H1 (cell line): Measurements from ENCODE around the gene SMG5. TPM values are rescaled to one million over a fixed set of nuclear protein-coding genes. Genes with fewer than 3 reads are reported as not detected.

Source experiments
- CHD2 ChIP-seq: IDR thresholded peaks from 2 replicates; pipeline ENCODE4 v1.6.1; 2012; ENCODE audit warnings: low read length, improper control_type of control experiment
- CHD7 ChIP-seq: fragments of 300-600 bp; sonication (generic); IDR thresholded peaks from 2 replicates; pipeline ENCODE4 v1.7.1; 2012; ENCODE audit warnings: low read length, moderate library complexity, mild to moderate bottlenecking, inconsistent platforms; ENCODE audit not compliant: insufficient replicate concordance
- EGR1 ChIP-seq: IDR thresholded peaks from 2 replicates; pipeline ENCODE4 v1.6.1; 2011; ENCODE audit warnings: low read depth, low read length, borderline replicate concordance
- KDM4A ChIP-seq: IDR thresholded peaks from one replicate; pipeline ENCODE4 v1.7.1; 2012; ENCODE audit warnings: low read depth, mild to moderate bottlenecking, moderate library complexity, low read length, inconsistent platforms; ENCODE audit not compliant: severe bottlenecking
- MAFK ChIP-seq: IDR thresholded peaks from 2 replicates; pipeline ENCODE4 v1.6.1; 2012; ENCODE audit warnings: low read depth, mild to moderate bottlenecking, improper control_type of control experiment, low read length
- PHF8 ChIP-seq: fragments of 200-600 bp; sonication (generic); conservative IDR thresholded peaks from 2 replicates; pipeline ENCODE4 v1.7.1; 2012; ENCODE audit warnings: low read depth, mild to moderate bottlenecking, inconsistent platforms, low read length, moderate library complexity
- POLR2AphosphoS5 ChIP-seq: IDR thresholded peaks from 2 replicates; pipeline ENCODE4 v1.6.1; 2011; ENCODE audit warnings: low read depth, low read length
- RFX5 ChIP-seq: IDR thresholded peaks from 2 replicates; pipeline ENCODE4 v1.6.1; 2011; ENCODE audit warnings: low read depth, low read length, improper control_type of control experiment, borderline replicate concordance
- SIRT6 ChIP-seq: IDR thresholded peaks from one replicate; pipeline ENCODE4 v1.7.1; 2012; ENCODE audit warnings: low read length, inconsistent platforms
- SP1 ChIP-seq: IDR thresholded peaks from 2 replicates; pipeline ENCODE4 v1.6.1; 2011; ENCODE audit warnings: low read depth, low read length
- polyA plus RNA-seq, 7 experiments: library from polyadenylated mRNA; depleted of rRNA in 3 of 7; stranded (reverse) in 5 of 7; unstranded in 2 of 7; fragments of >200 nt in 5 of 7; fragments of 200-250 nt in 2 of 7; gene quantifications; 1 replicate in 5 of 7; 2 replicates in 1 of 7; 4 replicates in 1 of 7; pipeline versions ENCODE4 v1.2.1 to v1.2.3, GENCODE V29; 2011 to 2013; ENCODE audit warnings: missing spikeins in 2 of 7, mixed read lengths in 2 of 7
- total RNA-seq: library from RNA; stranded (reverse); fragmentation: NEBNext Ultra II Directional; extraction: Animal tissue kit (Norgen Biotek cat#: 25700); gene quantifications from 2 replicates; pipeline ENCODE4 v1.2.1, GENCODE V29; 2021

SMG5 gene
- total and polyA plus RNA-seq, 2 of the 8 experiments (the other 6 are each of a cell fraction or from before 2014, with no cell fraction given): 32.7 to 98.0 TPM

- TF ChIP-seq CHD7: no peak
- TF ChIP-seq MAFK: no peak
- TF ChIP-seq RFX5: no peak
- no peak for TF ChIP-seq SP1
- no peak for TF ChIP-seq KDM4A
- no peak for TF ChIP-seq SIRT6
- TF ChIP-seq EGR1: no peak
- no peak for TF ChIP-seq POLR2AphosphoS5
- no peak for TF ChIP-seq PHF8
- TF ChIP-seq CHD2: no peak
These were observed 20.0 kb downstream of the SMG5 start (continued) for GRCh38 chr1:156262461-156263287.
